HG03135 (cell line): ENCODE results near the gene TUBGCP3.
"Not testable (repeated sequence)": the region's sequence is repeated elsewhere in the genome, so short reads cannot be mapped to it uniquely, and the experiment has no call there.

Source experiments
- ATAC-seq: cut with Tn5 transposase; IDR thresholded peaks from one replicate; pipeline ENCODE4 v1.9.1; 2021; ENCODE audit warnings: mild to moderate bottlenecking, moderate library complexity; ENCODE audit not compliant: unreplicated experiment

Gene TUBGCP3

GRCh38 chr13:112579310-112579843, 8.6 kb downstream of the TUBGCP3 start:
- no peak for ATAC-seq

GRCh38 chr13:112576768-112577167, 11.2 kb downstream of the TUBGCP3 start:
- ATAC-seq: no peak

GRCh38 chr13:112576191-112576590, 11.8 kb downstream of the TUBGCP3 start:
- ATAC-seq: no peak

- ATAC-seq: no peak
Measured at GRCh38 chr13:112575675-112576074, 12.3 kb downstream of the TUBGCP3 start.

GRCh38 chr13:112574834-112575613, 12.9 kb downstream of the TUBGCP3 start:
- ATAC-seq: no peak

- ATAC-seq: no peak
Measured at GRCh38 chr13:112574416-112574815, 13.5 kb downstream of the TUBGCP3 start.

GRCh38 chr13:112573710-112574109, 14.2 kb downstream of the TUBGCP3 start:
- ATAC-seq: no peak

GRCh38 chr13:112572366-112572765, 15.6 kb downstream of the TUBGCP3 start:
- ATAC-seq: no peak

- ATAC-seq: no peak
Measured at GRCh38 chr13:112569821-112570220, 18.1 kb downstream of the TUBGCP3 start.

- no peak for ATAC-seq
Measured at GRCh38 chr13:112567161-112567862, 20.6 kb downstream of the TUBGCP3 start.

GRCh38 chr13:112562786-112563383, 25.1 kb downstream of the TUBGCP3 start:
- ATAC-seq: no peak

GRCh38 chr13:112562254-112562653, 25.7 kb downstream of the TUBGCP3 start:
- ATAC-seq: no peak

- ATAC-seq: no peak
Measured at GRCh38 chr13:112561478-112561877, 26.5 kb downstream of the TUBGCP3 start.

- ATAC-seq: no peak
Measured at GRCh38 chr13:112558696-112559418, 29.1 kb downstream of the TUBGCP3 start.

- no peak for ATAC-seq
Measured at GRCh38 chr13:112556600-112556999, 31.4 kb downstream of the TUBGCP3 start.

GRCh38 chr13:112554214-112554850, 33.6 kb downstream of the TUBGCP3 start:
- no peak for ATAC-seq

GRCh38 chr13:112548975-112549374, 39.0 kb downstream of the TUBGCP3 start:
- ATAC-seq: not testable (repeated sequence)

- no peak for ATAC-seq
Measured at GRCh38 chr13:112545856-112546255, 42.1 kb downstream of the TUBGCP3 start.

- no peak for ATAC-seq
Measured at GRCh38 chr13:112532837-112533745, 54.9 kb downstream of the TUBGCP3 start.
